ENCODE data around the gene SH2D3C. TPM values are rescaled to one million over a fixed set of nuclear protein-coding genes. Genes with fewer than 3 reads are reported as not detected.

SH2D3C gene
- total RNA-seq, 1 experiment from 2014 or later = 0.08 TPM

GRCh38 chr9:127809540-127810377 lies 31.3 kb upstream of the SH2D3C start:
- peak; percentile 27 for DNase-seq (ENCODE audit: low read depth, low spot score)
- in situ Hi-C loops (cut with HindIII; ENCODE audit: low pct_unique_long_range_greater_than_20kb, low sequenced_read_pairs) = no loop called here

- in situ Hi-C loops (cut with HindIII; ENCODE audit: low pct_unique_long_range_greater_than_20kb, low sequenced_read_pairs) = no loop called here
- DNase-seq (ENCODE audit: low read depth, low spot score) = no peak
Measured at GRCh38 chr9:127809002-127809539, 30.6 kb upstream of the SH2D3C start.

- no peak for DNase-seq (ENCODE audit: low read depth, low spot score)
- in situ Hi-C loops (cut with HindIII; ENCODE audit: low pct_unique_long_range_greater_than_20kb, low sequenced_read_pairs) = no loop called here
Measured at GRCh38 chr9:127808347-127809001, 30.0 kb upstream of the SH2D3C start.

GRCh38 chr9:127806871-127807270 lies 28.4 kb upstream of the SH2D3C start:
- in situ Hi-C loops (cut with HindIII; ENCODE audit: low pct_unique_long_range_greater_than_20kb, low sequenced_read_pairs) = no loop called here
- DNase-seq (ENCODE audit: low read depth, low spot score) = no peak

- DNase-seq (ENCODE audit: low read depth, low spot score) = peak; percentile 63
- in situ Hi-C loops (cut with HindIII; ENCODE audit: low pct_unique_long_range_greater_than_20kb, low sequenced_read_pairs) = no loop called here
Measured at GRCh38 chr9:127805620-127806019, 27.2 kb upstream of the SH2D3C start.

- in situ Hi-C loops (cut with HindIII; ENCODE audit: low pct_unique_long_range_greater_than_20kb, low sequenced_read_pairs) = no loop called here
- no peak for DNase-seq (ENCODE audit: low read depth, low spot score)
Measured at GRCh38 chr9:127803507-127804352, 25.3 kb upstream of the SH2D3C start.

- peak; percentile 85 for DNase-seq (ENCODE audit: low read depth, low spot score)
- in situ Hi-C loops (cut with HindIII; ENCODE audit: low pct_unique_long_range_greater_than_20kb, low sequenced_read_pairs) = no loop called here
Measured at GRCh38 chr9:127802576-127803443, 24.3 kb upstream of the SH2D3C start, which contains the start of gene FPGS. FPGS (plus strand) TSS chr9:127802882; CDS start chr9:127802925, 43 bp downstream.

GRCh38 chr9:127801955-127802575 lies 23.6 kb upstream of the SH2D3C start:
- DNase-seq (ENCODE audit: low read depth, low spot score) = no peak
- in situ Hi-C loops (cut with HindIII; ENCODE audit: low pct_unique_long_range_greater_than_20kb, low sequenced_read_pairs) = no loop called here

GRCh38 chr9:127796852-127797370 lies 18.4 kb upstream of the SH2D3C start:
- in situ Hi-C loops (cut with HindIII; ENCODE audit: low pct_unique_long_range_greater_than_20kb, low sequenced_read_pairs) = no loop called here
- no peak for DNase-seq (ENCODE audit: low read depth, low spot score)

- in situ Hi-C loops (cut with HindIII; ENCODE audit: low pct_unique_long_range_greater_than_20kb, low sequenced_read_pairs) = no loop called here
- DNase-seq (ENCODE audit: low read depth, low spot score) = no peak
Measured at GRCh38 chr9:127796225-127796813, 17.9 kb upstream of the SH2D3C start.

- no peak for DNase-seq (ENCODE audit: low read depth, low spot score)
- in situ Hi-C loops (cut with HindIII; ENCODE audit: low pct_unique_long_range_greater_than_20kb, low sequenced_read_pairs) = no loop called here
Measured at GRCh38 chr9:127794001-127794791, 15.7 kb upstream of the SH2D3C start.

GRCh38 chr9:127793093-127793708 lies 14.7 kb upstream of the SH2D3C start:
- DNase-seq (ENCODE audit: low read depth, low spot score) = no peak
- in situ Hi-C loops (cut with HindIII; ENCODE audit: low pct_unique_long_range_greater_than_20kb, low sequenced_read_pairs) = no loop called here

GRCh38 chr9:127792417-127793031 lies 14.1 kb upstream of the SH2D3C start:
- DNase-seq (ENCODE audit: low read depth, low spot score) = no peak
- in situ Hi-C loops (cut with HindIII; ENCODE audit: low pct_unique_long_range_greater_than_20kb, low sequenced_read_pairs) = no loop called here

GRCh38 chr9:127791085-127791484 lies 12.6 kb upstream of the SH2D3C start:
- DNase-seq (ENCODE audit: low read depth, low spot score) = no peak
- in situ Hi-C loops (cut with HindIII; ENCODE audit: low pct_unique_long_range_greater_than_20kb, low sequenced_read_pairs) = no loop called here

All from SK-MEL-5 (cell line).